ENCODE results near the gene SLC39A7.

Gene SLC39A7

GRCh38 chr6:33200219-33201146 is at the start of gene SLC39A7, which contains the start of gene RXRB:
SLC39A7 (plus strand) TSS chr6:33200867; CDS start chr6:33201246, 379 bp downstream.
RXRB (minus strand) TSS chr6:33200665; CDS start chr6:33200476, 189 bp downstream.
- DNase-seq (ENCODE audit: low read depth, low spot score): peak; percentile 99

- no peak for DNase-seq (ENCODE audit: low read depth, low spot score)
Observed at GRCh38 chr6:33151050-33151449, 49.6 kb upstream of the SLC39A7 start.

- no peak for DNase-seq (ENCODE audit: low read depth, low spot score)
Observed at GRCh38 chr6:33154349-33154748, 46.3 kb upstream of the SLC39A7 start.

DNA sequence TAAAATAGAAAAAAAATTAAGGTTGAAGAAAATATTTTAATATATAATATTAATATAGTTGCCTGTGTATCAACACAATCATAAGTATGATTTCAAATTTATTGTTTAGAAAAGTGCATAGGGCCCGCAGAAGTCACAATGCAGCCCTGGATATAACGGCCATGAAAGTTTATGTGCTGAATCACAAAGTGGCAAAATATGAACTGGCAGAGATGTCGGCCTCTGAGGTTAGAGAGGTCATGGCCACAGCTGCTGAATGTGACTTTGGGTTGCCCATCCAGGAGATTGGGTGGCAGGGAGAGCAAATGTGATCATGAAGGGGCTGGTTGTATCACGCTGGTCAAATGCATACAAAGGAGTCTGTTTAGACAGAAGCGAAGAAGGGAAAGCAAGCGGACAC is 44.1 kb upstream of the SLC39A7 start:
- DNase-seq (ENCODE audit: low read depth, low spot score): no peak

GRCh38 chr6:33156964-33157363 is 43.7 kb upstream of the SLC39A7 start:
- DNase-seq (ENCODE audit: low read depth, low spot score): no peak

GRCh38 chr6:33160096-33160495 is 40.6 kb upstream of the SLC39A7 start:
- no peak for DNase-seq (ENCODE audit: low read depth, low spot score)

GRCh38 chr6:33160728-33161344 is 39.8 kb upstream of the SLC39A7 start:
- DNase-seq (ENCODE audit: low read depth, low spot score): no peak

- DNase-seq (ENCODE audit: low read depth, low spot score): peak; percentile 68
Observed at GRCh38 chr6:33161354-33162331, 39.0 kb upstream of the SLC39A7 start.

GRCh38 chr6:33163540-33163939 is 37.1 kb upstream of the SLC39A7 start:
- no peak for DNase-seq (ENCODE audit: low read depth, low spot score)

- no peak for DNase-seq (ENCODE audit: low read depth, low spot score)
Observed at GRCh38 chr6:33164176-33164575, 36.5 kb upstream of the SLC39A7 start.

DNA sequence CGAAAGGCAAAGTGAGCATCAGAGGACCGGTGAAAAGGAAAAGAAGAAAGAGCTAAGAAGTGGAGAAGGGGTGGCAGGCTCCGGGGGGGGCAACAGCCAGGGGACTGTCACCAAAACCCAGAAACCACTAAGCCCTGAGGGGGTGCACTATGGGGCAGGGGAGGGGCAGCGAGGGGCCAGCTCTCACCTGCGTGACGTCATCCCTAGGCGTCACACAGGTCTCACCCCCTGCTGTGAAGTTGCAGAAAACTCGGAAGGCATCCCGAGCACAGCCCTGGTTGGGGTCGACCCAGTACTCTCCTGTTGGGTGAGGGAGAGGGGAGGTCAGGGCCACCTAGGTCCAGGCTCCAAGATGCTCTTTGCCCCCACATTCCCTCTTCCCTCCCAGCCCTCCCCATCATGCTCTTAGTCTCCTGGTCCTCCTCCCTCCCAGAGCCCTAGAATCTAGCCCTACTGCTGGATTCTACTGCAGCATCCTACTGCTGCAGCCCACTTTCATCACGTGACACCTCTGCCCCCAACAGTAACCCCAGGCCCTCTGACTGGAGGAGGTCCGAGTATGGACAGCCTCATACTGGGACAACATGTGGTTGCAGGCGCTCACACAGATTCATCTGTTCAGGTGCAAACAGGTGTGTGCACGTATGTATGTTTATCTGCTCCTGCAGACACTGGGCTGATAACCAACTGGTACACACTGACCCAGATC is 35.8 kb upstream of the SLC39A7 start:
- no peak for DNase-seq (ENCODE audit: low read depth, low spot score)

DNA sequence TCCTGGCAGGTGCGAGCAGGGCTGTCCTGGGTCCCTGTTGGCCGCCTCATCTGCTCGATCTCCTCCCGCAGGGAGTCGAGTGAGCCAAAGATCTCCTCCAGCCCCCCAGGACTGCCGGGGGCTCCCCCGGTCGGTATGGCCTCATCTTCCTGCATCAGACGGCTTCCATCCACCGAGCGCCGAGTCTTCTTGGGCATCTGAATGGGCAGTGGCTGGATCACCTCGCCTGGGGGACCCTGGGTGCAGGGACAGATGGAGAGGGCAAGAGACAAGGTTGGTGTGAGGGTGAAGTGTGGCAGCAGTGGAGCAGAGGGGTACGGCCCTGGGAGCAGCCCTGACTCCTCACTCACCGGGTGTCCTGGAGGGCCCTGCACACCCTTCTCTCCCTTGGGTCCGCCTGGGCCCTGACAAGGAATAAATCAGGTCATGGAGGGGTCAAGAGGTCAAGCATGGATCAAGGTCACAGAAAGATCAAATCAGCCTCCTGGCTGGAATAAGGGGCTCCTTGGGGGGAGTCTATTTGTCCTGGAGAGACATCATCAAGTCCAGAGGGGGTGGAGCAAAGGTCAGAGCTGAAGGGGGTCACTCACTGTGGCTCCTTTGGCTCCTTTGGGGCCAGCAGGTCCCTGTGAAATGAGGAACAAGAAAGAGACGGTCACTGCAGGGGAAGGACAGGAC is 34.9 kb upstream of the SLC39A7 start:
- no peak for DNase-seq (ENCODE audit: low read depth, low spot score)

DNA sequence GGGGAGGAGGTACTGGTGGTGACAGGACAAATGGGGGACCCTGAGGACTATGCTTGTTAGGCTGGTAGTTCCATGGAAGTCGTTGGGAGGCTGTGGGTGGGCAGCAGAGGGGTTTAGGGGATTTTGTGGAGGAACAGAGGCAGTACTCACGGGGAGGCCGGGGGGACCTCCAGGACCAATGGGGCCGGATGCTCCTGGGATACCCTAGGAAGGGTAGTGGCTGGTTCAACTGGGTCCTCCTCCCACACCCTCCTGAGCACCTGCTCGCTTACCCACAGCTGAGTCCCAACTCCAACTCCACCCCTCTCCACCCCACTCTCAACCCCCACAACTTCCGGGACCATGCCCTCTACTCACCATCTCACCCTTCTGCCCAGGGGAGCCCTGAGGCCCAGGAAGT is 34.3 kb upstream of the SLC39A7 start:
- DNase-seq (ENCODE audit: low read depth, low spot score): no peak

- no peak for DNase-seq (ENCODE audit: low read depth, low spot score)
Observed at GRCh38 chr6:33166811-33167210, 33.9 kb upstream of the SLC39A7 start.

DNA sequence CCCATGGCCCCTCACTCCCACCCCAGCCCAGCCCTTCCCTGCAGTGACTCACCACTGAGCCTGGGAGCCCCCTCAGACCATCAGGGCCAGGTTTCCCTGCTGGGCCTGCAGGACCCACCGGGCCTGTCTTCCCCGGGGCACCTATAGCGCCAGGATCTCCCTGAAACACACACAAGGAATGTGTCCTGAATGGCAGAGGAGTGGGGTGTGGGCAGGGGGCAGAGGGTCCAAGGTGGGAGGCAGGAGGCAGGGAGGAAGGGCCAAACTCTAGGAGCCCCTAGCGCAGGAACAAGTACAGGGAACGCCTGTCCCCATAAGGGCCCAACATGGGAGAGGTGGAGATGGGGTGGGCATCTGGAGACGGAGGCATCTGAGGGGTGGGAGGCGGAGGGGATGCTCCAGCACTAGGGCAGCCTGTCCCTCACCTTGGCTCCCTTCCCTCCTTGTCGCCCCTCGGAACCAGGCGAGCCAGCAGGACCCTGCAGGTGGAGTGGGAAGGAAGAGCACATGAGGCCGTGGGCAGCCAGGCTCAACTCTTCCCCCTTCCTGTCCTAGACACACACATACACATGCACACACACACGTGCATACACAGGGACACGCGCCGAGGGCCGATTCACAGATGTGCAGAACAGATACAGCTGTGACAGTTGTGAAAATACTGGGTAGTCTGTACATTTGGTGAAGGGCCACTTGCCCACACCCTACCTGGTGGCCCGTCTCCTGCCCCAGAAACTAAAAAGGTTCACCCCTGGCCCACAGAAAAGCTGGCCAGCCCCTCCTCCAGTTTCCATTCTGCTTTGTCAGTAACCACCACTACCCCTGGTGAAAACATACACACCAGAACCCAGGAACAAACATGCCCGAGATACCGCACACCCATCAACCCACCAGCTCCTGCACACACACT is 33.0 kb upstream of the SLC39A7 start:
- no peak for DNase-seq (ENCODE audit: low read depth, low spot score)

DNA sequence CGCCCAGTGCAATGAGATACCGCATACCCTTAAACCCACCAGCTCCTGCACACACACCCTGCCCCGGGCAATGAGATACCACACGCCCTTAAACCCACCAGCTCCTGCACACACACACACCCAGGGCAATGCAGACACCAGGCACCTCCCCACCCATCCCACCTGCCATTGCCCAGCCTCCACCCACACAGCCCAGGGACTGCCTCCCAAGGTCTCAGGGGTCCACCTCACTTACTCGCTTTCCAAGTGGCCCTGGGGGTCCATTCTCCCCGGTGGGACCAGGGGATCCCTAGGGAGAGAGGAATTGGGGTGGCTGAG is 32.4 kb upstream of the SLC39A7 start:
- no peak for DNase-seq (ENCODE audit: low read depth, low spot score)

DNA sequence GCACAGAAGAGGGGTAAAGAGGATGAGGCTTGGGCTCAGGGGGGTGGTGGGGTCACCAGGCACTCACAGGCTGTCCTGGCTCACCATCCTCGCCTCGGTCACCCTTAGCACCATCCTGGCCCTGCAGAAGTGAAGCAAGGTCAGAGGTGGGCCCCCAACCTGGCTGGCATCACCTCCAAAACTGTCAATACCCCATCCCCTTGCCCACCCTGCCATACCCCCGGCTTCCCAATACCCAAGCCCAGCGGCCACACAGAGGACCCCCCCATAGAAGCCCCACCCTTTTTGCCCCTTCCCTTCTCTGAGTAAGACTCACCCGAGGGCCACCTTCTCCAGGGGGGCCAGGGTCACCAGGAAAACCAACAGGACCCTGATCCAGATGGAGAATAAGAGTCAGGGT is 32.0 kb upstream of the SLC39A7 start:
- no peak for DNase-seq (ENCODE audit: low read depth, low spot score)

GRCh38 chr6:33169291-33170175 is 31.1 kb upstream of the SLC39A7 start:
- no peak for DNase-seq (ENCODE audit: low read depth, low spot score)
